ENCODE results near the gene SF3B6. TPM values are rescaled to one million over a fixed set of nuclear protein-coding genes. Genes with fewer than 3 reads are reported as not detected.

The SF3B6 gene
- total and polyA plus RNA-seq, 9 of the 15 experiments (the other 6 are each of a cell fraction or from before 2014, with no cell fraction given) = 146 to 591 (median 295) TPM

DNA sequence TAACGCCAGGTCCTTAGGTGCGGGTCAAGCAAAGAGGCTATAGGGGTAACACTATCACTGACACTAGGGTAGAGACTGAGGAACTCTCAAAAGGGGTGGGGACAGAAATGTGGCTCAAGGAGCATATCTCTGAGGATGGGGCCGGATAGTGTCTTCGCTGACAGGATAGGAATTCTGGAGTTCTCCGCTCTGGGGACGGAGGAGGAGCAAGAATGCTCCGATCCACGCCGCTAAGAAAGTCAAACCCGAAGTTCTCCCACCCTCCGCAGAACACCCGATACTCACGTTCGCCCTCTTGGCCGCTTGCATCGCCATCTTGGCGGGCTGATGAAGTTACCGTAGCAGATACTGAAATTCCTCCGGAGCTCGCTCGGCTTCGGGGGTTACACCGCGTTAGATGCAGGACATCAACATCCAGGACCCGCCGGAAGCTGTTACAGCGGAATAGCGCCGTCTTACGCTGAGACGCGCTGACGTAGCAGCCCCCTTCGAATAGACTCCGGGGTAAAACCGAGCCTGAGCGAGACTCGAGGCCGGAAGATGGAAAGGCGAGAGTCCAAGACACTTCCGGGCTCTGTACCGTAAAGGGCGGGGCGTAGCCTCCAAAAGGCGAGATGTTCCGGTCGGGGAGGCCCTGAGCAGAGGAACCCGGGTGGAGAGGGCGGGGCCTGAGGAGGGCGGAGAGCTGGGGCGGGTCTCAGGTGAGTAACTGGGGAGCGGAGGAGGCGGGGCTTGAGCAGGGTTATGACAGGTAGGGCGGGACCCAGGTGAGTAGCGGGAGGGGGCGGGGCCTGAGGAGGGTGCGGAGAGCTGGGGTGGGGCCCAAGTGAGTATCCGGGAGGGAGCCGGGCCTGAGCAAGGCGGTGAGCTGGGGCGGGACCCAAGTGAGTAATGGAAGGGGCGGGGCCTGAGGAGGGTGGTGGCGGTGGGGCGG is at the start of gene SF3B6 (continued):
- TF ChIP-seq MEF2D (tag; conservative IDR thresholded peaks at IDR 0.05; ENCODE audit: low read depth) = peak; percentile 45; the same call in 1 of the 2 replicates
- TF ChIP-seq MCM5 (IDR thresholded peaks at IDR 0.05; ENCODE audit: low read depth) = no peak
- peak; percentile 94 for TF ChIP-seq DIDO1 (tag; IDR thresholded peaks at IDR 0.05; ENCODE audit: low read depth)
- peak; percentile 25; the same call in 1 of the 2 replicates for TF ChIP-seq MITF (IDR thresholded peaks at IDR 0.05)
- no peak for TF ChIP-seq ADNP (tag; IDR thresholded peaks at IDR 0.05)
- TF ChIP-seq CBFB (CRISPR knock-in tag; IDR thresholded peaks at IDR 0.05) = no peak
- TF ChIP-seq RBBP5 (IDR thresholded peaks at IDR 0.05; ENCODE audit: borderline replicate concordance, insufficient read depth, low read length, poor library complexity, severe bottlenecking) = peak; percentile 99
- no peak for TF ChIP-seq ZNF609 (CRISPR knock-in tag; IDR thresholded peaks at IDR 0.05; ENCODE audit: borderline replicate concordance)
- TF ChIP-seq NR0B1 (IDR thresholded peaks at IDR 0.05; ENCODE audit: partially characterized antibody) = no peak
- TF ChIP-seq CBX2 (IDR thresholded peaks at IDR 0.05; ENCODE audit: insufficient read depth, low read length, poor library complexity, severe bottlenecking) = no peak
- TF ChIP-seq, protein P1, sequence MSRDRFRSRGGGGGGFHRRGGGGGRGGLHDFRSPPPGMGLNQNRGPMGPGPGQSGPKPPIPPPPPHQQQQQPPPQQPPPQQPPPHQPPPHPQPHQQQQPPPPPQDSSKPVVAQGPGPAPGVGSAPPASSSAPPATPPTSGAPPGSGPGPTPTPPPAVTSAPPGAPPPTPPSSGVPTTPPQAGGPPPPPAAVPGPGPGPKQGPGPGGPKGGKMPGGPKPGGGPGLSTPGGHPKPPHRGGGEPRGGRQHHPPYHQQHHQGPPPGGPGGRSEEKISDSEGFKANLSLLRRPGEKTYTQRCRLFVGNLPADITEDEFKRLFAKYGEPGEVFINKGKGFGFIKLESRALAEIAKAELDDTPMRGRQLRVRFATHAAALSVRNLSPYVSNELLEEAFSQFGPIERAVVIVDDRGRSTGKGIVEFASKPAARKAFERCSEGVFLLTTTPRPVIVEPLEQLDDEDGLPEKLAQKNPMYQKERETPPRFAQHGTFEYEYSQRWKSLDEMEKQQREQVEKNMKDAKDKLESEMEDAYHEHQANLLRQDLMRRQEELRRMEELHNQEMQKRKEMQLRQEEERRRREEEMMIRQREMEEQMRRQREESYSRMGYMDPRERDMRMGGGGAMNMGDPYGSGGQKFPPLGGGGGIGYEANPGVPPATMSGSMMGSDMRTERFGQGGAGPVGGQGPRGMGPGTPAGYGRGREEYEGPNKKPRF (IDR thresholded peaks at IDR 0.05; ENCODE audit: low read depth, low read length) = no peak
- no peak for TF ChIP-seq MTA2 (IDR thresholded peaks at IDR 0.05; ENCODE audit: low read depth)
- TF ChIP-seq U2AF2 (optimal IDR thresholded peaks at IDR 0.05; ENCODE audit: low read depth, low read length) = no peak
- peak; percentile 32 to 89; a peak in 2 of 4 replicates for TF ChIP-seq TEAD1 (CRISPR knock-in tag; IDR thresholded peaks at IDR 0.05)
- peak; percentile 96 for TF ChIP-seq FOXK1 (CRISPR knock-in tag; IDR thresholded peaks at IDR 0.05; ENCODE audit: borderline replicate concordance)
- TF ChIP-seq ILK (tag; IDR thresholded peaks at IDR 0.05; ENCODE audit: borderline replicate concordance, low read depth) = no peak

Data from K562 (cell line).